ENCODE data around the gene COL23A1. TPM values are rescaled to one million over a fixed set of nuclear protein-coding genes. Genes with fewer than 3 reads are reported as not detected.

Gene COL23A1
- total RNA-seq, 1 experiment from 2014 or later, result 15.0 TPM

DNA sequence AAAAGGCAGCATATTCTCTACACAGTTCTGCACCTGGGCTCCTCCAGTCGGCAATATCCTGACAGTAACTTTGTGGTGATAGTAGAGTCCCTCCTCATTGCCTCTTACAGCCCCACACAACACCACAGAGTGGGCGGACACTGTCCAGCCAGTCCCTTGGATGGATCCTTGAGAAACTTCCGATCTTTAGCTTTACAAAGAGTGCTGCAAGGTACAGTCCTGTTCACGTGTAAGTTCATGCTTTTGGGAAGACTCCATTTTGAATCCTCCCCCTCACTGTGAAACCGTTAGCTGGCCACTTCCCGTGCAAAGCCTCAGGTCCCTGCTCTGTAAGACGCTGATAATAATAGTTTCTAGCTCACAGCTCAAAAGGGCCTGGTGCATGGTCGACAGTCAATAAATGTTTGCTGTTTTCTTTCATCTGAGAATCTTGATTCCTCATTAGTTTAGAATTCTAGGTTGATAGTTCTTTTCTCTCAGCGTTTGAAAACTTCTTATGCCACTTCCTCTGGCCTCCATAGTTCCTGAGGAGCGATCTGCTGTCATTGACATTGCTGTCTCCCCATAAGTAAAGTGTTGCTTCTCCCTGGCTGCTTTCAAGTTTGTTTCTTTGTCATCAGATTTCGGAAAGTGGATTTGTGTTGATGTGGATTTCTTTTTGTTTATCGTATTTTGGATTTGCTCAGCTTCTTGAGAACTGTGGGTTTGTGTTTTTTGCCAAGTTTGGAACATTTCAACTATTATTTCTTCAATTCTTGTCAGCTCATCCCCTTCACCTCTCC lies 82.9 kb downstream of the COL23A1 start:
- H3K27ac Mint-ChIP-seq, result no peak overlapping the region
- peaks cover 16% of the 10 kb centered on the region for H3K36me3 Mint-ChIP-seq
- ATAC-seq, result no peak
- ChIA-PET CTCF (no interaction called here), POLR2A (no interaction called here)
- peaks cover 22% of the 10 kb centered on the region for H3K9me3 Mint-ChIP-seq
- no peaks in the 10 kb centered on the region for H3K27me3 Mint-ChIP-seq (ENCODE audit: low read depth)
- no peak for DNase-seq (ENCODE audit: low spot score)
- peak; percentile 99 for TF ChIP-seq ZNF317 (CRISPR knock-in tag; IDR thresholded peaks at IDR 0.05; ENCODE audit: borderline replicate concordance, low read depth)
- TF ChIP-seq, protein P1, sequence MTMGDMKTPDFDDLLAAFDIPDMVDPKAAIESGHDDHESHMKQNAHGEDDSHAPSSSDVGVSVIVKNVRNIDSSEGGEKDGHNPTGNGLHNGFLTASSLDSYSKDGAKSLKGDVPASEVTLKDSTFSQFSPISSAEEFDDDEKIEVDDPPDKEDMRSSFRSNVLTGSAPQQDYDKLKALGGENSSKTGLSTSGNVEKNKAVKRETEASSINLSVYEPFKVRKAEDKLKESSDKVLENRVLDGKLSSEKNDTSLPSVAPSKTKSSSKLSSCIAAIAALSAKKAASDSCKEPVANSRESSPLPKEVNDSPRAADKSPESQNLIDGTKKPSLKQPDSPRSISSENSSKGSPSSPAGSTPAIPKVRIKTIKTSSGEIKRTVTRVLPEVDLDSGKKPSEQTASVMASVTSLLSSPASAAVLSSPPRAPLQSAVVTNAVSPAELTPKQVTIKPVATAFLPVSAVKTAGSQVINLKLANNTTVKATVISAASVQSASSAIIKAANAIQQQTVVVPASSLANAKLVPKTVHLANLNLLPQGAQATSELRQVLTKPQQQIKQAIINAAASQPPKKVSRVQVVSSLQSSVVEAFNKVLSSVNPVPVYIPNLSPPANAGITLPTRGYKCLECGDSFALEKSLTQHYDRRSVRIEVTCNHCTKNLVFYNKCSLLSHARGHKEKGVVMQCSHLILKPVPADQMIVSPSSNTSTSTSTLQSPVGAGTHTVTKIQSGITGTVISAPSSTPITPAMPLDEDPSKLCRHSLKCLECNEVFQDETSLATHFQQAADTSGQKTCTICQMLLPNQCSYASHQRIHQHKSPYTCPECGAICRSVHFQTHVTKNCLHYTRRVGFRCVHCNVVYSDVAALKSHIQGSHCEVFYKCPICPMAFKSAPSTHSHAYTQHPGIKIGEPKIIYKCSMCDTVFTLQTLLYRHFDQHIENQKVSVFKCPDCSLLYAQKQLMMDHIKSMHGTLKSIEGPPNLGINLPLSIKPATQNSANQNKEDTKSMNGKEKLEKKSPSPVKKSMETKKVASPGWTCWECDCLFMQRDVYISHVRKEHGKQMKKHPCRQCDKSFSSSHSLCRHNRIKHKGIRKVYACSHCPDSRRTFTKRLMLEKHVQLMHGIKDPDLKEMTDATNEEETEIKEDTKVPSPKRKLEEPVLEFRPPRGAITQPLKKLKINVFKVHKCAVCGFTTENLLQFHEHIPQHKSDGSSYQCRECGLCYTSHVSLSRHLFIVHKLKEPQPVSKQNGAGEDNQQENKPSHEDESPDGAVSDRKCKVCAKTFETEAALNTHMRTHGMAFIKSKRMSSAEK (CRISPR knock-in tag; IDR thresholded peaks at IDR 0.05; ENCODE audit: borderline replicate concordance), result no peak
- H3K4me3 Mint-ChIP-seq, result no peak overlapping the region
- H3K4me1 Mint-ChIP-seq, result no peaks in the 10 kb centered on the region

DNA sequence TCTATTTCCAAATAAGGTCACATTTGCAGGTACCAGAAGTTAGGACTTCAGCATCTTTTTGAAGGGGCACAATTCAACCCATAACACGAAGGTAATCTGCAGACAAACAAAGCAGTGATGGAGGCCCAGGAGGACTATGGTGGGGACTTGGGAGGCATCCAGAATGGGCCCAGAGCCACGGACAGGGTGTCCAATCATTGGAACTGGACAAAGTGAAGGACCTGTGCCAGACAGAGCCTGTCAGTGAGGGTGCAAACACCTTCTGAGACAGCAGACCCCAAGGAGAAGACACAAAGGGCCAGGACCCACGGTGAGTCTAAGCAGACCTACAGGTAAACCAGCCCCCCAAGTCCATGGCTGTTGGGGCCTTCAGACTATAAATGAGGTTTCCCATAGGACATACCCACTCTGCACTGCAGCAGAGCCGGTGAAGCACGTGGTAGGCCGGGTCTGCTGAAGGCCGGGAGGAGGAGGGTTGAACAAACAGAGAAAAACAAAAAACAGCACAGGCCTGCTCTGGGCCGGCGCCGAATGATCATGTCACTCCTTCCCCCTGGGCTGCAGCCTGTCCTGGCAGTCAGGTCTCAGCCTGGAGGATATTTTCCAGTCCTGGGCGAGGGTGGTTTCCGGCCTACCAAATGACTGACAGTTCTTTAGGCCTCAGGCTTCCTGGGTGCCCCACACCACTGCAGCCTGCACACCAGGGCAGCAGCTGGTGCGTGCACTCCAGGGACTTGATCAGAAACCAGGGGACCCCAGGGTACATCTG lies 84.4 kb downstream of the COL23A1 start:
- ChIA-PET POLR2A (no interaction called here), CTCF (no interaction called here)
- ATAC-seq, result no peak
- Mint-ChIP-seq H3K27ac (no peak overlapping the region), H3K4me1 (no peaks in the 10 kb centered on the region), H3K4me3 (no peak overlapping the region), H3K36me3 (peaks cover 16% of the 10 kb centered on the region), H3K27me3 (ENCODE audit: low read depth) (no peaks in the 10 kb centered on the region), H3K9me3 (peaks cover 25% of the 10 kb centered on the region)
- no peak for DNase-seq (ENCODE audit: low spot score)
- no peak for TF ChIP-seq ZNF232 (CRISPR knock-in tag; IDR thresholded peaks at IDR 0.05)
- TF ChIP-seq, protein P2, sequence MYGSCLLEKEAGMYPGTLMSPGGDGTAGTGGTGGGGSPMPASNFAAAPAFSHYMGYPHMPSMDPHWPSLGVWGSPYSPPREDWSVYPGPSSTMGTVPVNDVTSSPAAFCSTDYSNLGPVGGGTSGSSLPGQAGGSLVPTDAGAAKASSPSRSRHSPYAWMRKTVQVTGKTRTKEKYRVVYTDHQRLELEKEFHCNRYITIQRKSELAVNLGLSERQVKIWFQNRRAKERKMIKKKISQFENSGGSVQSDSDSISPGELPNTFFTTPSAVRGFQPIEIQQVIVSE (CRISPR knock-in tag; IDR thresholded peaks at IDR 0.05; ENCODE audit: borderline replicate concordance), result no peak
- TF ChIP-seq, protein P3, sequence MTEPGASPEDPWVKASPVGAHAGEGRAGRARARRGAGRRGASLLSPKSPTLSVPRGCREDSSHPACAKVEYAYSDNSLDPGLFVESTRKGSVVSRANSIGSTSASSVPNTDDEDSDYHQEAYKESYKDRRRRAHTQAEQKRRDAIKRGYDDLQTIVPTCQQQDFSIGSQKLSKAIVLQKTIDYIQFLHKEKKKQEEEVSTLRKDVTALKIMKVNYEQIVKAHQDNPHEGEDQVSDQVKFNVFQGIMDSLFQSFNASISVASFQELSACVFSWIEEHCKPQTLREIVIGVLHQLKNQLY (CRISPR knock-in tag; IDR thresholded peaks at IDR 0.05), result no peak
- no peak for TF ChIP-seq ZNF219 (CRISPR knock-in tag; IDR thresholded peaks at IDR 0.05; ENCODE audit: borderline replicate concordance)
- no peak for TF ChIP-seq ZBTB21 (CRISPR knock-in tag; IDR thresholded peaks at IDR 0.05; ENCODE audit: borderline replicate concordance)
- TF ChIP-seq, protein P1 (CRISPR knock-in tag; IDR thresholded peaks at IDR 0.05; ENCODE audit: borderline replicate concordance), result no peak
- TF ChIP-seq, protein P4, sequence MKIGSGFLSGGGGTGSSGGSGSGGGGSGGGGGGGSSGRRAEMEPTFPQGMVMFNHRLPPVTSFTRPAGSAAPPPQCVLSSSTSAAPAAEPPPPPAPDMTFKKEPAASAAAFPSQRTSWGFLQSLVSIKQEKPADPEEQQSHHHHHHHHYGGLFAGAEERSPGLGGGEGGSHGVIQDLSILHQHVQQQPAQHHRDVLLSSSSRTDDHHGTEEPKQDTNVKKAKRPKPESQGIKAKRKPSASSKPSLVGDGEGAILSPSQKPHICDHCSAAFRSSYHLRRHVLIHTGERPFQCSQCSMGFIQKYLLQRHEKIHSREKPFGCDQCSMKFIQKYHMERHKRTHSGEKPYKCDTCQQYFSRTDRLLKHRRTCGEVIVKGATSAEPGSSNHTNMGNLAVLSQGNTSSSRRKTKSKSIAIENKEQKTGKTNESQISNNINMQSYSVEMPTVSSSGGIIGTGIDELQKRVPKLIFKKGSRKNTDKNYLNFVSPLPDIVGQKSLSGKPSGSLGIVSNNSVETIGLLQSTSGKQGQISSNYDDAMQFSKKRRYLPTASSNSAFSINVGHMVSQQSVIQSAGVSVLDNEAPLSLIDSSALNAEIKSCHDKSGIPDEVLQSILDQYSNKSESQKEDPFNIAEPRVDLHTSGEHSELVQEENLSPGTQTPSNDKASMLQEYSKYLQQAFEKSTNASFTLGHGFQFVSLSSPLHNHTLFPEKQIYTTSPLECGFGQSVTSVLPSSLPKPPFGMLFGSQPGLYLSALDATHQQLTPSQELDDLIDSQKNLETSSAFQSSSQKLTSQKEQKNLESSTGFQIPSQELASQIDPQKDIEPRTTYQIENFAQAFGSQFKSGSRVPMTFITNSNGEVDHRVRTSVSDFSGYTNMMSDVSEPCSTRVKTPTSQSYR (CRISPR knock-in tag; IDR thresholded peaks at IDR 0.05), result no peak
- TF ChIP-seq TP53 (CRISPR knock-in tag; IDR thresholded peaks at IDR 0.05), result no peak
- TF ChIP-seq, protein P5, sequence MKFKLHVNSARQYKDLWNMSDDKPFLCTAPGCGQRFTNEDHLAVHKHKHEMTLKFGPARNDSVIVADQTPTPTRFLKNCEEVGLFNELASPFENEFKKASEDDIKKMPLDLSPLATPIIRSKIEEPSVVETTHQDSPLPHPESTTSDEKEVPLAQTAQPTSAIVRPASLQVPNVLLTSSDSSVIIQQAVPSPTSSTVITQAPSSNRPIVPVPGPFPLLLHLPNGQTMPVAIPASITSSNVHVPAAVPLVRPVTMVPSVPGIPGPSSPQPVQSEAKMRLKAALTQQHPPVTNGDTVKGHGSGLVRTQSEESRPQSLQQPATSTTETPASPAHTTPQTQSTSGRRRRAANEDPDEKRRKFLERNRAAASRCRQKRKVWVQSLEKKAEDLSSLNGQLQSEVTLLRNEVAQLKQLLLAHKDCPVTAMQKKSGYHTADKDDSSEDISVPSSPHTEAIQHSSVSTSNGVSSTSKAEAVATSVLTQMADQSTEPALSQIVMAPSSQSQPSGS (CRISPR knock-in tag; IDR thresholded peaks at IDR 0.05; ENCODE audit: borderline replicate concordance, low read depth), result no peak
- no peak for TF ChIP-seq MXD4 (CRISPR knock-in tag; IDR thresholded peaks at IDR 0.05; ENCODE audit: borderline replicate concordance)
- TF ChIP-seq, protein P6, sequence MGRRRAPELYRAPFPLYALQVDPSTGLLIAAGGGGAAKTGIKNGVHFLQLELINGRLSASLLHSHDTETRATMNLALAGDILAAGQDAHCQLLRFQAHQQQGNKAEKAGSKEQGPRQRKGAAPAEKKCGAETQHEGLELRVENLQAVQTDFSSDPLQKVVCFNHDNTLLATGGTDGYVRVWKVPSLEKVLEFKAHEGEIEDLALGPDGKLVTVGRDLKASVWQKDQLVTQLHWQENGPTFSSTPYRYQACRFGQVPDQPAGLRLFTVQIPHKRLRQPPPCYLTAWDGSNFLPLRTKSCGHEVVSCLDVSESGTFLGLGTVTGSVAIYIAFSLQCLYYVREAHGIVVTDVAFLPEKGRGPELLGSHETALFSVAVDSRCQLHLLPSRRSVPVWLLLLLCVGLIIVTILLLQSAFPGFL (CRISPR knock-in tag; IDR thresholded peaks at IDR 0.05; ENCODE audit: borderline replicate concordance), result no peak
- TF ChIP-seq ATF1 (CRISPR knock-in tag; IDR thresholded peaks at IDR 0.05), result no peak
- TF ChIP-seq SMAD3 (CRISPR knock-in tag; IDR thresholded peaks at IDR 0.05; ENCODE audit: borderline replicate concordance), result no peak
